Right ventricle myocardium inferior (tissue), 1 donor: Measurements from ENCODE around the gene LY6G5C. TPM values are rescaled to one million over a fixed set of nuclear protein-coding genes. Genes with fewer than 3 reads are reported as not detected.

Source experiments
- ATAC-seq: fragments of 200-7000 bp; cut with Tn5 transposase; one replicate; pipeline ENCODE4 v1.9.1; 2020; ENCODE audit warnings: mild to moderate bottlenecking, moderate library complexity
- DNase-seq: peaks from one replicate; pipeline ENCODE4 v3.0.0; 2021; ENCODE audit errors: missing footprints
- intact Hi-C: fragments of 100-400 bp; cut with DNase I; formaldehyde crosslinking; loops from one replicate; pipeline ENCODE4 v1.11.0; 2022
- total RNA-seq: library from RNA; stranded (reverse); fragmentation: NEBNext Ultra II Directional; extraction: Animal tissue kit (Norgen Biotek cat#: 25700); gene quantifications from one replicate; pipeline ENCODE4 v1.2.1, GENCODE V29; 2021
- donor health status: DM: no; HTN: yes; CAD: no; lungs with severe emphysema.

Gene LY6G5C
- total RNA-seq, 1 donor from 2014 or later, result 1.5 TPM

GRCh38 chr6:31669676-31670075, 11.2 kb downstream of the LY6G5C start, which contains the start of gene LY6G5B:
Gene LY6G5B, plus strand, starts transcription at chr6:31669976. Its CDS starts 975 bp downstream, at chr6:31670951.
- ATAC-seq, result no peak
- DNase-seq, result no peak
- intact Hi-C loops, result loop anchor here (5.0 to 10.0 kb wide), 2 partner anchors 163 to 505 kb away; partner anchors contain the start of genes AGPAT1 and RNF5

GRCh38 chr6:31666337-31666965, 14.4 kb downstream of the LY6G5C start:
- DNase-seq (no peak), ATAC-seq (no peak)
- intact Hi-C loops, result loop anchor here (2.0 to 10.0 kb wide), 3 partner anchors 36 to 508 kb away; partner anchors contain the start of genes ABHD16A, AGPAT1 and RNF5

GRCh38 chr6:31665501-31666336, 15.1 kb downstream of the LY6G5C start, which contains the start of gene CSNK2B:
Gene CSNK2B, plus strand, starts transcription at chr6:31666080. Its CDS starts 752 bp downstream, at chr6:31666832.
- intact Hi-C loops, result loop anchor here (1.0 to 10.0 kb wide), 4 partner anchors 13 to 509 kb away; partner anchors contain the start of genes ABHD16A, AGPAT1, BAG6 and RNF5
- DNase-seq, result peak; percentile 99
- ATAC-seq, result peak; percentile 92

- peak; percentile 96 for DNase-seq
- intact Hi-C loops, result loop anchor here (1.0 to 10.0 kb wide), 4 partner anchors 13 to 510 kb away; partner anchors contain the start of genes AGPAT1, BAG6, NELFE and RNF5
- peak; percentile 72 for ATAC-seq
Observed at GRCh38 chr6:31664790-31665500, 15.9 kb downstream of the LY6G5C start, which contains the start of gene GPANK1. Gene GPANK1, minus strand, starts transcription at chr6:31664997. Its CDS starts 519 bp downstream, at chr6:31664478.

GRCh38 chr6:31663961-31664789, 16.7 kb downstream of the LY6G5C start:
- ATAC-seq, result no peak

GRCh38 chr6:31663126-31663960, 17.5 kb downstream of the LY6G5C start:
- ATAC-seq, result no peak
- intact Hi-C loops, result loop anchor here (5.0 to 10.0 kb wide), 2 partner anchors 294 to 511 kb away; partner anchors contain the start of genes AGPAT1, NELFE, RNF5 and SKIC2

More at GRCh38 chr6:31663961-31664789, 16.7 kb downstream of the LY6G5C start:
- no peak for DNase-seq
- intact Hi-C loops, result loop anchor here (5.0 to 10.0 kb wide), 2 partner anchors 293 to 511 kb away; partner anchors contain the start of genes AGPAT1, NELFE, RNF5 and SKIC2

GRCh38 chr6:31662124-31662723, 18.6 kb downstream of the LY6G5C start:
- DNase-seq (peak; percentile 21), ATAC-seq (no peak)
- intact Hi-C loops, result loop anchor here (5.0 to 10.0 kb wide), 2 partner anchors 295 to 513 kb away; partner anchors contain the start of genes AGPAT1, NELFE, RNF5 and SKIC2

More at GRCh38 chr6:31663126-31663960, 17.5 kb downstream of the LY6G5C start:
- DNase-seq, result no peak

GRCh38 chr6:31661262-31662123, 19.4 kb downstream of the LY6G5C start:
- intact Hi-C loops, result loop anchor here (5.0 to 10.0 kb wide), 2 partner anchors 296 to 513 kb away; partner anchors contain the start of genes AGPAT1, NELFE, RNF5 and SKIC2
- ATAC-seq, result no peak
- DNase-seq, result peak; percentile 11

GRCh38 chr6:31660381-31661261, 20.2 kb downstream of the LY6G5C start, which contains the start of gene C6orf47:
Gene C6orf47, minus strand, starts transcription at chr6:31660778. Its CDS starts 831 bp downstream, at chr6:31659947.
- DNase-seq (peak; percentile 94), ATAC-seq (peak; percentile 85)
- intact Hi-C loops, result loop anchor here (5.0 to 10.0 kb wide), 2 partner anchors 297 to 514 kb away; partner anchors contain the start of genes AGPAT1, NELFE, RNF5 and SKIC2

- intact Hi-C loops, result loop anchor here (5.0 to 10.0 kb wide), 2 partner anchors 297 to 515 kb away; partner anchors contain the start of genes AGPAT1, NELFE, RNF5 and SKIC2
- DNase-seq (no peak), ATAC-seq (no peak)
Observed at GRCh38 chr6:31659649-31660380, 21.1 kb downstream of the LY6G5C start.

GRCh38 chr6:31658983-31659648, 21.8 kb downstream of the LY6G5C start:
- ATAC-seq, result no peak
- intact Hi-C loops, result no loop called here

GRCh38 chr6:31658158-31658688, 22.6 kb downstream of the LY6G5C start:
- ATAC-seq, result no peak
- intact Hi-C loops, result no loop called here
- DNase-seq, result no peak

More at GRCh38 chr6:31658983-31659648, 21.8 kb downstream of the LY6G5C start:
- no peak for DNase-seq
